BLaER1 (cell line): ENCODE data around the gene TTC9B.
"Not testable (repeated sequence)": the region's sequence is repeated elsewhere in the genome, so short reads cannot be mapped to it uniquely, and the experiment has no call there.

Experiments
- H3K27ac ChIP-seq: shearing (Covaris generic); formaldehyde crosslinking; 2 replicates; pipeline ENCODE4 v1.8.1; 2022
- H3K27me3 ChIP-seq: shearing (Covaris generic); formaldehyde crosslinking; 2 replicates; pipeline ENCODE4 v1.8.1; 2022
- H3K36me3 ChIP-seq: shearing (Covaris generic); formaldehyde crosslinking; 2 replicates; pipeline ENCODE4 v1.8.1; 2022
- H3K4me1 ChIP-seq: shearing (Covaris generic); formaldehyde crosslinking; 2 replicates; pipeline ENCODE4 v1.8.1; 2022
- H3K4me2 ChIP-seq: shearing (Covaris generic); formaldehyde crosslinking; 2 replicates; pipeline ENCODE4 v1.8.1; 2022
- H3K4me3 ChIP-seq: shearing (Covaris generic); formaldehyde crosslinking; 2 replicates; pipeline ENCODE4 v1.8.1; 2022
- H3K9ac ChIP-seq: shearing (Covaris generic); formaldehyde crosslinking; 2 replicates; pipeline ENCODE4 v1.8.1; 2022
- H3K9me3 ChIP-seq: shearing (Covaris generic); formaldehyde crosslinking; 2 replicates; pipeline ENCODE4 v1.8.1; 2022
- H4K20me1 ChIP-seq: shearing (Covaris generic); formaldehyde crosslinking; 2 replicates; pipeline ENCODE4 v1.8.1; 2022
- Cebpa-rat ChIP-seq: shearing (Covaris generic); IDR thresholded peaks from 2 replicates; pipeline ENCODE4 v1.8.1; 2022

TTC9B gene

DNA sequence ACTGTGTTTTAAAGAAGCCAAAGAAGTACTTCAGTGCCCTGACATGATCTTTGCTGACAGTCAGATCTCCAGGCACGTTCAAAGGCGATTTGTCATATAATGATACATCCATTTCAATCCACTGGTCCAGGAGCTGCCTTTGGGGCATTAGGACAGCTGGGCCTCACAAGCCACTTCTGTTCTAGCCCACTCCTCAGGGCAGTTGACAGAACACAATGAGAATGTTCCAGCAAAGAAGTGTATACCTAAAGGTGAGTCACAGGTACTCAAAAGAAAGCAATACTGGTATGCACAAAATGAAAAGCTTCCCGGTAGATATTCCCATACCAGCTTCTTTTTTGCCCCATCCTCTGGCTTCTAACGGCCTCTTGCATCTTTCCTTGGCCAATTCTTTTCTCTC is 39.4 kb downstream of the TTC9B start:
- no peaks in the 10 kb centered on the region for H3K27me3 ChIP-seq
- H3K9me3 ChIP-seq = peaks cover 8% of the 10 kb centered on the region; the same call in 1 of the 2 replicates
- H3K4me2 ChIP-seq = no peak overlapping the region
- TF ChIP-seq Cebpa-rat = no peak
- H3K4me3 ChIP-seq = no peak overlapping the region
- no peaks in the 10 kb centered on the region for H4K20me1 ChIP-seq
- no peak overlapping the region for H3K9ac ChIP-seq
- H3K27ac ChIP-seq = no peak overlapping the region
- 0 out of 2 replicates have a peak, but pooled peaks cover 5% of the 10 kb centered on the region for H3K4me1 ChIP-seq
- no peaks in the 10 kb centered on the region for H3K36me3 ChIP-seq

DNA sequence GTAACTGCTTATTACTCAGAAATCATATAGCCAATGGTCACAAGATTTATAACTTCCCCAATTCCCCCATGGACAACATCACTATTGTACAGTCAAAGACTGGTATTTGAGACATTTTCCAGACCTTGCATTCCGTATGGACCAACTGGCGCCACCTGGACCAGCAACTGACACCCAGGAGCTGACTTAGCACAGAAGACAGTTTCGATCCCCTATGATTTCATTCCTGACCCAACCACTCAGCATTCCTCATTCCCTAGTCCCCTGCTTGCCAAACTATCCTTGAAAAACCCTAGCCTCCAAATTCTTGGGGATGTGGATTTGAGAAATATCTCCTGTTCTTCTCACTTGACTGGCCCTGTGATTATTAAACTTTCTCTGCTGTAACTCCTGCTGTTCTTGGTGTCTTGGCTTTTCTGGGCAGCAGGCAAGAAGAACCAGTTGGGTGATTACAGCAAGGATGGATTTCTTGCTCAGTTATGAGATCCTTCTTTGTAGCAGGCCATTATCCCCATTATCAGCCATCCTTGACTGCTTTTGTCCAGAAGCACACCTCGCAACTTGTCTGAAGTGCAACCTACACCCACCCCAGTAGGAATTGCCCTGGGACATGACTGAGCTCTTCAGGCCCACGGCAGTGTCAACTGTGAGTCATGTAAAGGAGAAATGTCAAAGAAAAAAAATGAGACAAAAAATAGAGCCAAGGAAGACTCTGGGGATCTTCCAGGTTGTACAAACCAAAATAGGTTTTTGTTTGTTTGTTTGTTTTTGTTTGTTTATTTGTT is 40.7 kb downstream of the TTC9B start:
- H3K27ac ChIP-seq = no peak overlapping the region
- no peaks in the 10 kb centered on the region for H4K20me1 ChIP-seq
- H3K4me2 ChIP-seq = no peak overlapping the region
- H3K9me3 ChIP-seq = peaks cover 8% of the 10 kb centered on the region; the same call in 1 of the 2 replicates
- no peaks in the 10 kb centered on the region for H3K27me3 ChIP-seq
- 0 out of 2 replicates have a peak, but pooled peaks cover 5% of the 10 kb centered on the region for H3K4me1 ChIP-seq
- no peaks in the 10 kb centered on the region for H3K36me3 ChIP-seq
- H3K4me3 ChIP-seq = no peak overlapping the region
- H3K9ac ChIP-seq = no peak overlapping the region
- TF ChIP-seq Cebpa-rat = no peak

DNA sequence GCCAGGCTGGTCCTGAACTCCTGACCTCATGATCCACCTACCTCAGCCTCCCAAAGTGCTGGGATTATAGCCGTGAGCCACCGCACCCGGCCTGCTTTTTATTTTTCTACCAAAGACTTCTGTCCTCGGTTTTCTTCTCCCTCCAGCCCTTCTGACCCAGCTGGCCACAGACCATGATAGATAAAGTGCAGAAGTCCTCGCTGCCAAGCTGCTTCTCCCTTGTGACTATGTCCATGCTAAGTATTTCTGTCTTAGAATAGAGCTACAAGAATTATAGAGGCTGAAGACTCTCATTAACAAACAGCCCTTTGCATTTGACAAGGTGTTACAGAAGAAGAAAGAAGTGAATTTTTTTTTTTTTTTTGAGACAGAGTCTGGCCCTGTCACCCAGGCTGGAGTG is 42.4 kb downstream of the TTC9B start:
- H3K9ac ChIP-seq = no peak overlapping the region
- peaks cover 8% of the 10 kb centered on the region; the same call in 1 of the 2 replicates for H3K9me3 ChIP-seq
- no peak for TF ChIP-seq Cebpa-rat

DNA sequence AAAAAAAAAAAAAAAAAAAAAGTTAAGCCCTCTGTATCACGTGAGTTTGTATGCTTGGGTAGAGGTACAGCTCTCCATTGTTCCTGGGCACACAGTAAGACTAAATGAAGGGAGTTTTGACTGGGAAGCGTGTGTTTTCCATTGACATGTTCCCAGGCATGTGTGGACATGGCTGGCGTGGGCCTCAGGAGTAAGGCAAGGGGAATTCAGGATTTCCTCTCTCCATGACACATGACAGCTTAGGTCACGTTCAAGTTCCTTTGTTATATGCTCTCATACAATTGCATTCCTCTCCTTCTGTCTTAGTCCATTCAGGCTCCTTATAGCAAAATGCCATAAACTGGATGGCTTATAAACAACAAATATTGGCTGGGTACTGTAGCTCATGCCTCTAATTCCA is 44.1 kb downstream of the TTC9B start:
- Histone ChIP-seq H3K9ac (no peak overlapping the region), H3K4me1 (no peaks in the 10 kb centered on the region), H3K9me3 (peaks cover 8% of the 10 kb centered on the region; the same call in 1 of the 2 replicates), H3K4me3 (no peak overlapping the region), H4K20me1 (no peaks in the 10 kb centered on the region), H3K27me3 (no peaks in the 10 kb centered on the region), H3K36me3 (no peaks in the 10 kb centered on the region), H3K4me2 (no peak overlapping the region), H3K27ac (no peak overlapping the region)
- no peak for TF ChIP-seq Cebpa-rat

More for the DNA sequence above, 42.4 kb downstream of the TTC9B start:
- Histone ChIP-seq H3K27me3 (no peaks in the 10 kb centered on the region), H3K4me2 (no peak overlapping the region), H3K4me1 (0 out of 2 replicates have a peak, but pooled peaks cover 5% of the 10 kb centered on the region), H4K20me1 (no peaks in the 10 kb centered on the region), H3K4me3 (no peak overlapping the region), H3K36me3 (no peaks in the 10 kb centered on the region), H3K27ac (no peak overlapping the region)

DNA sequence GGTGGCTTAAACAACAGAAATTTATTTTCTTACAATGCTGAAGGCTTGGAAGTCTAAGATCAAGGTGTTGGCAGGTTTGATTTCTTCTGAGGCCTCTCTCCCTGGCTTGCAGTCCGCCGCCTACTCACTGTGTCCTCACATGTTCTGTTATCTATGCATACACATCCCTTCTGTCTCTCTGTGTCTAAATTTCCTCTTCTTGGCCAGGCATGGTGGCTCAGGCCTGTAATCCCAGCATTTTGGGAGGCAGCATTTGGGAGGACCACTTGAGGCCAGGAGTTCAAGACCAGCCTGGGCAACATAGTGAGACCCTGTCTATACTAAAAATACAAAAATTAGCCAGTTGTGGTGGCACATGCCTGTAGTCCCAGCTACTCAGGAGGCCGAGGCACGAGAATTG is 46.9 kb downstream of the TTC9B start:
- H3K4me1 ChIP-seq, H3K4me2 ChIP-seq, H3K27me3 ChIP-seq, H3K36me3 ChIP-seq, H3K4me3 ChIP-seq, H3K27ac ChIP-seq, H3K9ac ChIP-seq, H4K20me1 ChIP-seq, H3K9me3 ChIP-seq: not testable (repeated sequence)

DNA sequence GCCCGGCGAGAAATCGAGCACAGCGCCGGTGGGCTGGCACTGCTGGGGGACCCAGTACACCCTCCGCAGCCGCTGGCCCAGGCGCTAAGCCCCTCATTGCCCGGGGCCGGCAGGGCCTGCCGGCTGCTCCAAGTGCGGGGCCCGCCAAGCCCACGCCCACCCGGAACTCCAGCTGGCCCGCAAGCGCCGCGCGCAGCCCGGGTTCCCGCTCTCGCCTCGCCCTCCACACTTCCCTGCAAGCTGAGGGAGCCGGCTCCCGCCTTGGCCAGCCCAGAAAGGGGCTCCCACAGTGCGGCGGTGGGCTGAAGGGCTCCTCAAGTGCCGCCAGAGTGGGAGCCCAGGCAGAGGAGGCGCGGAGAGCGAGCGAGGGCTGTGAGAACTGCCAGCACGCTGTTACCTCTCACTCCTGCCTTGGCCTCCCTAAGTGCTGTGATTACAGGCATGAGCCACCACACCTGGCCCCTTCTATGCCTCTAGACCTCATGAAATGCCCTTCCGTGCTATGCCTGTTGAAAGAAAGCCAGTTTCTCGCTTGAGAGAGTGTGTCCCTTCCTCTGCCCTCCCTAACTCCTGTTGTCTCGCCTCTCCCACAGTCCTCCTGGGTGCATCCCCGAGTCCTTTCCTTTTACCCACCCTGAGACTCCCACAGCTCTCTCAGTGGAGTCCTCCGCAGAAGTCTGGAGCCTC is 47.7 kb downstream of the TTC9B start:
- not testable (repeated sequence) for H3K27me3 ChIP-seq, H3K36me3 ChIP-seq, H3K4me3 ChIP-seq, H4K20me1 ChIP-seq, H3K4me1 ChIP-seq, H3K9me3 ChIP-seq, H3K4me2 ChIP-seq, H3K9ac ChIP-seq, H3K27ac ChIP-seq

DNA sequence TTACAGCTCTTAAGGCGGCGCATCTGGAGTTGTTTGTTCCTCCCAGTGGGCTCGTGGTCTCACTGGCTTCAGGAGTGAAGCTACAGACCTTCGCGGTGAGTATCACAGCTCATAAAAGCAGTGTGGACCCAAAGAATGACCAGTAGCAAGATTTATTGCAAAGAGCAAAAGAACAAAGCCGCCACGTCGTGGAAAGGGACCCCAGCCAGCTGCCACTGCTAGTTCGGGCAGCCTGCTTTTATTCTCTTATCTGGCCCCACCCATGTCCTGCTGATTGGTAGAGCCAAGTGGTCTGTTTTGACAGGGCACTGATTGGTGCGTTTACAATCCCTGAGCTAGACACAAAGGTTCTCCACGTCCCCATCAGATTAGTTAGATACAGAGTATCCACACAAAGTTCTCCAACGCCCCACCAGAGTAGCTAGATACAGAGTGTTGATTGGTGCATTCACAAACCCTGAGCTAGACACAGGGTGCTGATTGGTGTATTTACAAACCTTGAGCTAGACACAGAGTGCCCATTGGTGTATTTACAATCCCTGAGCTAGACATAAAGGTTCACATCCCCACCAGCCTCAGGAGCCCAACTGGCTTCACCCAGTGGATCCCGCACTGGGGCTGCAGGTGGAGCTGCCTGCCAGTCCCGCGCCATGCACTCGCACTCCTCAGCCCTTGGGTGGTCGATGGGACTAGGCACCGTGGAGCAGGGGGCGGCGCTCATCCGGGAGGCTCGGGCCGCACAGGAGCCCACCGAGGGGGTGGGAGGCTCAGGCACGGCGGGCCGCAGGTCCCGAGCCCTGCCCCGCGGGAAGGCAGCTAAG is 48.5 kb downstream of the TTC9B start:
- H3K9ac ChIP-seq, H3K4me2 ChIP-seq, H4K20me1 ChIP-seq, H3K4me3 ChIP-seq, H3K4me1 ChIP-seq, H3K36me3 ChIP-seq, H3K9me3 ChIP-seq, H3K27me3 ChIP-seq, H3K27ac ChIP-seq: not testable (repeated sequence)
